Lower leg skin (tissue), 3 donors: ENCODE results near the gene SLC16A9.

ENCODE experiments used
- POLR2A ChIP-seq, 2 donors: fragments of 450-650 bp; IDR thresholded peaks; one replicate each; pipeline ENCODE4 v1.6.1; 2016 to 2017; ENCODE audit warnings: antibody characterized with exemption in 2 of 2, mild to moderate bottlenecking in 1 of 2, moderate library complexity in 1 of 2
- TF ChIP-seq, protein P1 (sequence below), 3 donors: fragments of 450-650 bp; IDR thresholded peaks; one replicate each; pipeline ENCODE4 v1.5.1; 2016; ENCODE audit warnings: antibody characterized with exemption in 3 of 3, mild to moderate bottlenecking in 3 of 3, moderate library complexity in 2 of 3

DNA sequence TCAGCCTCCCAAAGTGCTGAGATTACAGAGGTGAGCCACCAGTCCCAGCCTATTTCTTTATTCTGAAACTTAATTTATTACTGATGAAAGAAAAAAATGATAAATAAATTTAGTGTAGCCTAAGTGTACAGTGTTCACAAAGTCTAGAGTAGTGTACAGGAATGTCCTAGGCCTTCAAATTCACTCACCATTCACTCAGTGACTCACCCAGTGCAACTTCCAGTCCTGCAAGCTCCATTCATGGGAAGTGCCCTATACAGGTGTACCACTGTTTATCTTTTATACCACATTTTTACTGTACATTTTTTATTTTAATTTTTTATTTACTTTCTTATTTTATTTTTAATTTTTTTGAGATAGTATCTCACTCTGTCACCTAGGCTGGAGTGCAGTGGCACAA lies 31.4 kb upstream of the SLC16A9 start:
- TF ChIP-seq, protein P1, sequence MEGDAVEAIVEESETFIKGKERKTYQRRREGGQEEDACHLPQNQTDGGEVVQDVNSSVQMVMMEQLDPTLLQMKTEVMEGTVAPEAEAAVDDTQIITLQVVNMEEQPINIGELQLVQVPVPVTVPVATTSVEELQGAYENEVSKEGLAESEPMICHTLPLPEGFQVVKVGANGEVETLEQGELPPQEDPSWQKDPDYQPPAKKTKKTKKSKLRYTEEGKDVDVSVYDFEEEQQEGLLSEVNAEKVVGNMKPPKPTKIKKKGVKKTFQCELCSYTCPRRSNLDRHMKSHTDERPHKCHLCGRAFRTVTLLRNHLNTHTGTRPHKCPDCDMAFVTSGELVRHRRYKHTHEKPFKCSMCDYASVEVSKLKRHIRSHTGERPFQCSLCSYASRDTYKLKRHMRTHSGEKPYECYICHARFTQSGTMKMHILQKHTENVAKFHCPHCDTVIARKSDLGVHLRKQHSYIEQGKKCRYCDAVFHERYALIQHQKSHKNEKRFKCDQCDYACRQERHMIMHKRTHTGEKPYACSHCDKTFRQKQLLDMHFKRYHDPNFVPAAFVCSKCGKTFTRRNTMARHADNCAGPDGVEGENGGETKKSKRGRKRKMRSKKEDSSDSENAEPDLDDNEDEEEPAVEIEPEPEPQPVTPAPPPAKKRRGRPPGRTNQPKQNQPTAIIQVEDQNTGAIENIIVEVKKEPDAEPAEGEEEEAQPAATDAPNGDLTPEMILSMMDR (IDR thresholded peaks at IDR 0.05), result no peak
- TF ChIP-seq POLR2A (IDR thresholded peaks at IDR 0.05), result no peak
